ENCODE data around the gene TDRD9. TPM values are rescaled to one million over a fixed set of nuclear protein-coding genes. Genes with fewer than 3 reads are reported as not detected.
A peak's percentile ranks its signal among the peaks of the same experiment; 100 is the strongest.

TDRD9 gene
- total RNA-seq, 6 donors from 2014 or later = 3.1 to 7.9 (median 5.1) TPM

DNA sequence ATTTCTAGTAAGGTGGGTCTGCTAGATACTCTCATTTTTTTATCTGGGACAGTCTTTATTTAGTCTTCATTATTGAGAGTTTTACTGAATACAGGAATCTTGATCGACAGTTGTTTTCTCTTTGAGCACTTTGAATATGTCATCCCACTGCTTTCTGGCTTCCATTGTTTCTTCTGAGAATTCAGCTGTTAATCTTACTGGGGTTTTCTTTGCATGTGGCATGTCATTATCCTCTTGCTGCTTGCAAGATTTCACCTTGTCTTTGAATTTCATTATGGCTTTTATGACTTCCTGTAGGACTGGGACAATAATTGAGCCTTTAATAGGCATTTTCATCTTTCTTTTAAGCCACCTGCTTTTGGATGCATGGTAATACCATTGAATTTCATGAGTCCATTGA is 60.8 kb downstream of the TDRD9 start:
- Histone ChIP-seq H3K27ac (no peak overlapping the region), H3K4me1 (no peaks in the 10 kb centered on the region), H3K27me3 (no peaks in the 10 kb centered on the region), H3K9me3 (peaks cover 0 to 7% (median 2%) of the 10 kb centered on the region in 4 donors), H3K4me3 (no peak overlapping the region), H3K36me3 (no peaks in the 10 kb centered on the region)
- DNase-seq = no peak
- TF ChIP-seq POLR2AphosphoS5 (IDR thresholded peaks at IDR 0.05) = no peak
- TF ChIP-seq EP300 (IDR thresholded peaks at IDR 0.05) = no peak
- TF ChIP-seq, protein P1, sequence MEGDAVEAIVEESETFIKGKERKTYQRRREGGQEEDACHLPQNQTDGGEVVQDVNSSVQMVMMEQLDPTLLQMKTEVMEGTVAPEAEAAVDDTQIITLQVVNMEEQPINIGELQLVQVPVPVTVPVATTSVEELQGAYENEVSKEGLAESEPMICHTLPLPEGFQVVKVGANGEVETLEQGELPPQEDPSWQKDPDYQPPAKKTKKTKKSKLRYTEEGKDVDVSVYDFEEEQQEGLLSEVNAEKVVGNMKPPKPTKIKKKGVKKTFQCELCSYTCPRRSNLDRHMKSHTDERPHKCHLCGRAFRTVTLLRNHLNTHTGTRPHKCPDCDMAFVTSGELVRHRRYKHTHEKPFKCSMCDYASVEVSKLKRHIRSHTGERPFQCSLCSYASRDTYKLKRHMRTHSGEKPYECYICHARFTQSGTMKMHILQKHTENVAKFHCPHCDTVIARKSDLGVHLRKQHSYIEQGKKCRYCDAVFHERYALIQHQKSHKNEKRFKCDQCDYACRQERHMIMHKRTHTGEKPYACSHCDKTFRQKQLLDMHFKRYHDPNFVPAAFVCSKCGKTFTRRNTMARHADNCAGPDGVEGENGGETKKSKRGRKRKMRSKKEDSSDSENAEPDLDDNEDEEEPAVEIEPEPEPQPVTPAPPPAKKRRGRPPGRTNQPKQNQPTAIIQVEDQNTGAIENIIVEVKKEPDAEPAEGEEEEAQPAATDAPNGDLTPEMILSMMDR (IDR thresholded peaks at IDR 0.05) = no peak
- TF ChIP-seq POLR2A (IDR thresholded peaks at IDR 0.05) = no peak
- 85 to 90% methylated on average over 1 of the region's 1 CpG for WGBS, 2 donors
- ATAC-seq (ENCODE audit: low FRiP score in 2 of 2) = no peak

DNA sequence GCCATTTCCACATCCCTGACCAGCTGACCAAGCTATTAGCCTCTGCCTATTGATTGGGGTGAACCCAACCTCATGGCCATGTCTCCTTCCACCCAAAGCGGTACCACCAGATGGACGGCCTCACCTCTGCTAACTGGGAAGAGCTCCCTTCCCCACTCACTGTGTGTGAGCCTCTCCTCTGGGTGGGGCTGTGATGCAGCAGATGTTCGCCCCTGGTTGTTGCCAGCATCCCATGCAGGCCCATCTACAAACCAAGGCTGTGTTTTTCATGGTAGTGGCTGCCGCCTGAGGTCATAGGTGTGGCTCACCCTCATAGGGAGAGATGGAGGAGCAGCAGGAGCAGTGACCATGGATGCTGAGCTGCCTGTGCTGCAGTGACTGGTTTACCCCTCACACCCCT is 61.7 kb downstream of the TDRD9 start:
- Histone ChIP-seq H3K4me1 (no peaks in the 10 kb centered on the region), H3K27ac (no peak overlapping the region), H3K4me3 (no peak overlapping the region), H3K9me3 (peaks cover 0 to 7% (median 2%) of the 10 kb centered on the region in 4 donors), H3K36me3 (no peaks in the 10 kb centered on the region), H3K27me3 (no peaks in the 10 kb centered on the region)
- ATAC-seq (ENCODE audit: low FRiP score in 2 of 2) (no peak), DNase-seq (no peak)
- WGBS, 2 donors = 91% methylated on average over 4 of the region's 4 CpGs; no CpG with 5 or more reads in 1 of the 2 donors
- TF ChIP-seq, protein P1 (IDR thresholded peaks at IDR 0.05) = no peak
- TF ChIP-seq POLR2AphosphoS5 (IDR thresholded peaks at IDR 0.05) (no peak), POLR2A (IDR thresholded peaks at IDR 0.05) (no peak), EP300 (IDR thresholded peaks at IDR 0.05) (no peak)

DNA sequence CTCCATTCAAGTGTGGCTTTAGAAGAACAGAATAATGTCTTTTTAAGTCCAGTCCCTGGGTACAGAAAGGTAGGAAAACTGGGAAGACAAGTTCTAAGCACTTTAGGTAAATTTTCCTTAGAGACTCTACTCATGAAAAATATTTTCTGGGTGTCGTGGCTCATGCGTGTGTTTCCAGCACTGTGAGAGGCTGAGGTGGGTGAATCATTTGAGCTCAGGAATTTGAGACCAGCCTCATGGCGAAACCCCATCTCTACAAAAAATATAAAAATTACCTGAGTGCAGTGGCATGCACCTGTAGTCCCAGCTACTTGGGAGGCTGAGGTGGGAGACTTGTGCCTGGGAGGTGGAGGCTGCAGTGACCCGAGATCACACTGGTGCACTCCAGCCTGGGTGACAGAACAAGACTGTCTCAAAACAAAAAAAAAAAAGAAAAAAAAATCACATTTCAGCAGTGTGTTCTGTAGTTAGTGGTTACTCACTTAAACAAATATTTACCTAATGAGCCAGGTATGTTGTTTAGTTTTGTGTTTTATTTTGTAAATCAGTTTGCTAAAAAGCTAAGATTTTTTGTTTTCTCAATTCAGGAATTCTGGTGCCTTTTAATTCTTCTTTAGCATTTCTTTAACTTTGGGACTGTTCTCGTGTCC is 66.4 kb downstream of the TDRD9 start:
- no peak for ATAC-seq (ENCODE audit: low FRiP score in 2 of 2)
- no peaks in the 10 kb centered on the region for H3K36me3 ChIP-seq
- H3K4me1 ChIP-seq = no peaks in the 10 kb centered on the region
- no peaks in the 10 kb centered on the region for H3K27me3 ChIP-seq
- TF ChIP-seq POLR2AphosphoS5 (IDR thresholded peaks at IDR 0.05) = no peak
- TF ChIP-seq, protein P1 (IDR thresholded peaks at IDR 0.05) = no peak
- no peak for TF ChIP-seq POLR2A (IDR thresholded peaks at IDR 0.05)
- no peak for TF ChIP-seq EP300 (IDR thresholded peaks at IDR 0.05)
- no peak overlapping the region for H3K4me3 ChIP-seq
- DNase-seq = no peak
- WGBS, 2 donors = 64 to 69% methylated on average over 5 of the region's 5 CpGs
- H3K27ac ChIP-seq = no peak overlapping the region
- no peaks in the 10 kb centered on the region for H3K9me3 ChIP-seq

DNA sequence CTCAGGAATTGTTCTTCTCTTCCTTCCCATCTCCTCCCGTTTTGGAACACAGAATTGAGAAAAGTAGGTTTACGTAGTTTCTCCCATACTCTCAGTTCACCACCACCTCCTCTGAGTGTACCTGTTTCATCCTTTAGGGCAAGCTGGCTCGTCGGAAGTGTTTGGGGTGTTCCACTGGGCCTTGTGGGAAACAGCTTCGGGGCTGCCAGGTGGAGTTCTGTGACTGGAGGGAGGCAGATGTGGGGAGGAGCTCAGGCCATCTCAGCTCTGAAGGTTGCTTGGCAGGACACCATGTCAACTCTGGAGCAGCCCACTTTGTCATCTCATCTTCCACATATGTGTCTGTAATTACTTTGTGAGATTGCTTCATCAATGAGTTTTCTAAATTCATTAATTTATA is 67.6 kb downstream of the TDRD9 start:
- Histone ChIP-seq H3K4me1 (no peaks in the 10 kb centered on the region), H3K27me3 (no peaks in the 10 kb centered on the region), H3K9me3 (no peaks in the 10 kb centered on the region), H3K36me3 (no peaks in the 10 kb centered on the region), H3K4me3 (no peak overlapping the region), H3K27ac (no peak overlapping the region)
- ATAC-seq (ENCODE audit: low FRiP score in 2 of 2) = no peak
- DNase-seq = no peak
- 71 to 82% methylated on average over 4 to 5 of the region's 5 CpGs for WGBS, 2 donors
- TF ChIP-seq POLR2A (IDR thresholded peaks at IDR 0.05) (no peak), EP300 (IDR thresholded peaks at IDR 0.05) (no peak), POLR2AphosphoS5 (IDR thresholded peaks at IDR 0.05) (no peak)
- TF ChIP-seq, protein P1 (IDR thresholded peaks at IDR 0.05) = no peak

DNA sequence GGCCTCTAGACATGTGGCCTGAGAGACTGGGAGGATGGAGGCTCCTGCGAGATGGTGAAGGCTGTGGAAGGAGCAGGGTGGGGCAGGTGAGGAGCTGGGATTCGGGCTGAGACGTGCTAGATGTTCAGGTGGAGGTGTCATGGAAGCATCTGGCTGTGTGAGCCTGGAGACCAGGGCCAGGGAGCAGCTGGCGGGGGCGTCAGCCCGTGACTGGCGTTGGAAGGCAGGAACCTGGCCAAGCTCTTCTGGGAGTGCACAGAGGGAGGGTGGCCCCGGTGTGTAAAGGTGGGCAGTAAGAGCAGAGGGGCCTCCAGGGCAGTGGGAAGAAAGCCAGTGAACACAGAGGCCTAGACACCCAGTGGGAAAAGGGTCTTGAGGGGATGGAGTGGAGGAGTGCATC is 69.1 kb downstream of the TDRD9 start:
- Histone ChIP-seq H3K27me3 (no peaks in the 10 kb centered on the region), H3K9me3 (no peaks in the 10 kb centered on the region), H3K27ac (no peak overlapping the region), H3K4me1 (no peaks in the 10 kb centered on the region), H3K36me3 (no peaks in the 10 kb centered on the region), H3K4me3 (no peak overlapping the region)
- WGBS, 2 donors = 77 to 80% methylated on average over 8 of the region's 8 CpGs
- peak in 1 of 2 donors; percentile 7 for ATAC-seq (ENCODE audit: low FRiP score in 2 of 2)
- DNase-seq = no peak
- TF ChIP-seq EP300 (IDR thresholded peaks at IDR 0.05) = no peak
- TF ChIP-seq, protein P1 (IDR thresholded peaks at IDR 0.05) = no peak
- no peak for TF ChIP-seq POLR2A (IDR thresholded peaks at IDR 0.05)
- no peak for TF ChIP-seq POLR2AphosphoS5 (IDR thresholded peaks at IDR 0.05)
